ENCODE measurements around the gene PRKCH. TPM values are rescaled to one million over a fixed set of nuclear protein-coding genes. Genes with fewer than 3 reads are reported as not detected.

The PRKCH gene
- total RNA-seq, 2 donors from 2014 or later: 18.2 to 82.4 TPM

- peaks cover 3% of the 10 kb centered on the region for H3K4me1 ChIP-seq
- ATAC-seq (no peak), DNase-seq (no peak)
- no peak overlapping the region for H3K27ac ChIP-seq
- no peak for TF ChIP-seq CTCF (IDR thresholded peaks at IDR 0.05)
- TF ChIP-seq POLR2A (IDR thresholded peaks at IDR 0.05): no peak
- H3K27me3 ChIP-seq: no peaks in the 10 kb centered on the region
- H3K9me3 ChIP-seq: no peaks in the 10 kb centered on the region
- no peaks in the 10 kb centered on the region for H3K36me3 ChIP-seq (replicated peaks in 1 of 2; ENCODE audit: insufficient read depth in 1 of 2, low read depth in 2 of 2)
- WGBS, 2 donors: 83 to 87% methylated on average over 1 of the region's 1 CpG
- intact Hi-C loops (cut with DNase I): no loop called here
- H3K4me3 ChIP-seq: no peak overlapping the region
Measured at GRCh38 chr14:61394542-61394941, 73.2 kb downstream of the PRKCH start.

- Histone ChIP-seq H3K27ac (no peak overlapping the region), H3K27me3 (no peaks in the 10 kb centered on the region), H3K9me3 (no peaks in the 10 kb centered on the region), H3K4me1 (peaks cover 3% of the 10 kb centered on the region), H3K4me3 (no peak overlapping the region), H3K36me3 (replicated peaks in 1 of 2; ENCODE audit: insufficient read depth in 1 of 2, low read depth in 2 of 2) (no peaks in the 10 kb centered on the region)
- no peak for TF ChIP-seq CTCF (IDR thresholded peaks at IDR 0.05)
- no peak for TF ChIP-seq POLR2A (IDR thresholded peaks at IDR 0.05)
- intact Hi-C loops (cut with DNase I): no loop called here
- ATAC-seq: no peak
- no peak for DNase-seq
- WGBS, 2 donors: 73 to 91% methylated on average over 4 to 6 of the region's 6 CpGs
Measured at GRCh38 chr14:61395115-61395725, 73.8 kb downstream of the PRKCH start.

- DNase-seq (no peak), ATAC-seq (no peak)
- no peaks in the 10 kb centered on the region for H3K9me3 ChIP-seq
- no peak overlapping the region for H3K27ac ChIP-seq
- no peaks in the 10 kb centered on the region for H3K36me3 ChIP-seq (replicated peaks in 1 of 2; ENCODE audit: insufficient read depth in 1 of 2, low read depth in 2 of 2)
- no peak for TF ChIP-seq CTCF (IDR thresholded peaks at IDR 0.05)
- no peak for TF ChIP-seq POLR2A (IDR thresholded peaks at IDR 0.05)
- no peaks in the 10 kb centered on the region for H3K27me3 ChIP-seq
- WGBS, 2 donors: 73 to 76% methylated on average over 1 of the region's 1 CpG
- H3K4me3 ChIP-seq: no peak overlapping the region
- peaks cover 3% of the 10 kb centered on the region for H3K4me1 ChIP-seq
- intact Hi-C loops (cut with DNase I): no loop called here
Measured at GRCh38 chr14:61396279-61396678, 74.9 kb downstream of the PRKCH start.

- Histone ChIP-seq H3K4me3 (no peak overlapping the region), H3K9me3 (no peaks in the 10 kb centered on the region), H3K36me3 (replicated peaks in 1 of 2; ENCODE audit: insufficient read depth in 1 of 2, low read depth in 2 of 2) (no peaks in the 10 kb centered on the region), H3K4me1 (peaks cover 3% of the 10 kb centered on the region), H3K27ac (no peak overlapping the region), H3K27me3 (no peaks in the 10 kb centered on the region)
- no peak for DNase-seq
- no peak for TF ChIP-seq POLR2A (IDR thresholded peaks at IDR 0.05)
- TF ChIP-seq CTCF (IDR thresholded peaks at IDR 0.05): no peak
- 93 to 97% methylated on average over 3 of the region's 3 CpGs for WGBS, 2 donors
- no peak for ATAC-seq
- intact Hi-C loops (cut with DNase I): no loop called here
Measured at GRCh38 chr14:61396694-61397093, 75.3 kb downstream of the PRKCH start.

- no peak overlapping the region for H3K27ac ChIP-seq
- no peak overlapping the region for H3K4me3 ChIP-seq
- TF ChIP-seq POLR2A (IDR thresholded peaks at IDR 0.05): no peak
- TF ChIP-seq CTCF (IDR thresholded peaks at IDR 0.05): no peak
- H3K9me3 ChIP-seq: no peaks in the 10 kb centered on the region
- ATAC-seq (no peak), DNase-seq (no peak)
- no peaks in the 10 kb centered on the region for H3K27me3 ChIP-seq
- peaks cover 3% of the 10 kb centered on the region for H3K4me1 ChIP-seq
- H3K36me3 ChIP-seq (replicated peaks in 1 of 2; ENCODE audit: insufficient read depth in 1 of 2, low read depth in 2 of 2): no peaks in the 10 kb centered on the region
- intact Hi-C loops (cut with DNase I): no loop called here
- WGBS, 2 donors: 68 to 72% methylated on average over 3 of the region's 3 CpGs
Measured at GRCh38 chr14:61397615-61398014, 76.2 kb downstream of the PRKCH start.

Measured in body of pancreas (tissue), 4 donors.